DMS53 treated with DMSO at 0.1 percent for 48 hours (cell line): ENCODE data around the gene KIF9.
"Not testable (repeated sequence)": the region's sequence is repeated elsewhere in the genome, so short reads cannot be mapped to it uniquely, and the experiment has no call there.

Source experiments
- DNase-seq: peaks from one replicate; lab custom pipeline; 2025; ENCODE audit not compliant: unreplicated experiment; lab: John Stamatoyannopoulos, UW

The KIF9 gene

GRCh38 chr3:47193871-47194859, 88.4 kb downstream of the KIF9 start:
- DNase-seq, result no peak

GRCh38 chr3:47186285-47186684, 96.3 kb downstream of the KIF9 start:
- DNase-seq, result no peak

GRCh38 chr3:47181685-47182084, 100.9 kb downstream of the KIF9 start:
- not testable (repeated sequence) for DNase-seq

- not testable (repeated sequence) for DNase-seq
Observed at GRCh38 chr3:47180011-47180410, 102.6 kb downstream of the KIF9 start.
